Omental fat pad (tissue), 4 donors: ENCODE data around the gene ANKRD13B. TPM values are rescaled to one million over a fixed set of nuclear protein-coding genes. Genes with fewer than 3 reads are reported as not detected.
A peak's percentile ranks its signal among the peaks of the same experiment; 100 is the strongest.

ENCODE experiments used
- ATAC-seq: fragments of 150-250 bp; one replicate; pipeline ENCODE4 v1.9.1; 2016; ENCODE audit warnings: mild to moderate bottlenecking, moderate library complexity; ENCODE audit not compliant: low FRiP score
- DNase-seq: peaks from one replicate; pipeline ENCODE4 v3.0.0-alpha.2; 2019; ENCODE audit warnings: low spot score
- total RNA-seq, 4 donors: library from RNA; depleted of rRNA; stranded (reverse); fragments of >200 nt; gene quantifications; one replicate each; pipeline ENCODE4 v1.1.0, GENCODE V29; 2016
- TF ChIP-seq, protein P1 (sequence below), 3 donors: fragments of 450-650 bp; IDR thresholded peaks; one replicate each; pipeline ENCODE4 v1.5.1; 2016 to 2017; ENCODE audit warnings: antibody characterized with exemption in 3 of 3, mild to moderate bottlenecking in 3 of 3, moderate library complexity in 2 of 3

ANKRD13B gene
- total RNA-seq, 4 donors from 2014 or later = 9.2 to 18.3 (median 13.2) TPM

DNA sequence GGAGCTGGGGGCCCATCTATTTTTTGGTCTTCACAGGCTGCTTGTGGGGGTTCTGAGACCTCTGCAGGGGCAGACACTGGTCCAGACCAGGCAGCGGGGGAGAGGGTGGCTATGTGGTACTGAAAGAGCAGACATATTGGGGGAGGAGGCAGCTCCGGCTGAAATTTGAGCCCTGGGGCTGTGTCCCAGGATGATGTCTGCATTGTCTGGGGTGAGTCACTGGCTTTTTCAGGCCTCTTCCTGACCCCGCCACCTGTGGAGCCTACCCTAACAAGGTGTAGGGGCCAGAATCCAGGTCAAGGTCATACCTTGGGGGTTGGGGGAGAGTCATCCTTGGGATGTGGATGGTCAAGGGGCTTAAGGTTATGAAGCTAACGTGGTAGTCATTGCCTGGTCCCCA lies 27.3 kb downstream of the ANKRD13B start:
- DNase-seq (no peak), ATAC-seq (no peak)
- TF ChIP-seq, protein P1, sequence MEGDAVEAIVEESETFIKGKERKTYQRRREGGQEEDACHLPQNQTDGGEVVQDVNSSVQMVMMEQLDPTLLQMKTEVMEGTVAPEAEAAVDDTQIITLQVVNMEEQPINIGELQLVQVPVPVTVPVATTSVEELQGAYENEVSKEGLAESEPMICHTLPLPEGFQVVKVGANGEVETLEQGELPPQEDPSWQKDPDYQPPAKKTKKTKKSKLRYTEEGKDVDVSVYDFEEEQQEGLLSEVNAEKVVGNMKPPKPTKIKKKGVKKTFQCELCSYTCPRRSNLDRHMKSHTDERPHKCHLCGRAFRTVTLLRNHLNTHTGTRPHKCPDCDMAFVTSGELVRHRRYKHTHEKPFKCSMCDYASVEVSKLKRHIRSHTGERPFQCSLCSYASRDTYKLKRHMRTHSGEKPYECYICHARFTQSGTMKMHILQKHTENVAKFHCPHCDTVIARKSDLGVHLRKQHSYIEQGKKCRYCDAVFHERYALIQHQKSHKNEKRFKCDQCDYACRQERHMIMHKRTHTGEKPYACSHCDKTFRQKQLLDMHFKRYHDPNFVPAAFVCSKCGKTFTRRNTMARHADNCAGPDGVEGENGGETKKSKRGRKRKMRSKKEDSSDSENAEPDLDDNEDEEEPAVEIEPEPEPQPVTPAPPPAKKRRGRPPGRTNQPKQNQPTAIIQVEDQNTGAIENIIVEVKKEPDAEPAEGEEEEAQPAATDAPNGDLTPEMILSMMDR (IDR thresholded peaks at IDR 0.05) = no peak

DNA sequence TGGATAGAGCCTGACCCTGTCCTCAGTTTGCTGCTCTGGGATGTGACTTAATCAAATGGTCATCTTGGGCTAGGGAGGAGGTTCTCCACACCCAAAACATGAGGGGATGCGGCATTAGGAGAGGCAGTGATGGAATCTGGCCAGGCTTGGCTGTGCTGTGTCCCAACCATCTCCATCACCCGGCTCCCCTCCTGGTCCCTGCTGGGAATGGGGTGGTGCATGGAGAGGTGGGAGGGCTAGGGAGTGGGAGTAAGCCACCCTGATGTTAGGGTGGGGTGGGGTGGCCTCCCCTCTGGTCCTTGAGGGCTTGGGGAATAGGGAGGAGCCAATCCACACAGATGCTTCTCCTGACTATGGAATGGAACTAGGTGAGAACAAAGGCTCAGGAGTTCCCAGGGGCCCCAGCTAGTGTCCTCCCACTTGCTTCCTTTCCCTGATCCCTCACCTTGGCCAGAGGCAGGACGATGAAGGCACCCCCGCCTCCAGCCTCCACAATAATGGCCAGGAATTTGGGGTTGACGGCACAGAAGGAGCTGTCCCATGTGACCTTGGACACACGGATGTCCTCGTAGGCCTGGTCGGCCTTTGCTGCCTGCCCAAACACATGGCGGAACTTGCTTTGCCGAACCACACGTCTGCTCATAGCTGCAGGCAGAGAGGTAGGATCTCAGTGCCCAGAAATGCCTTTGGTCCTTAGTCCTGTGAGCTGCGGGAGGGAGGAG lies 28.0 kb downstream of the ANKRD13B start:
- ATAC-seq (no peak), DNase-seq (no peak)
- TF ChIP-seq, protein P1 (IDR thresholded peaks at IDR 0.05) = no peak

DNA sequence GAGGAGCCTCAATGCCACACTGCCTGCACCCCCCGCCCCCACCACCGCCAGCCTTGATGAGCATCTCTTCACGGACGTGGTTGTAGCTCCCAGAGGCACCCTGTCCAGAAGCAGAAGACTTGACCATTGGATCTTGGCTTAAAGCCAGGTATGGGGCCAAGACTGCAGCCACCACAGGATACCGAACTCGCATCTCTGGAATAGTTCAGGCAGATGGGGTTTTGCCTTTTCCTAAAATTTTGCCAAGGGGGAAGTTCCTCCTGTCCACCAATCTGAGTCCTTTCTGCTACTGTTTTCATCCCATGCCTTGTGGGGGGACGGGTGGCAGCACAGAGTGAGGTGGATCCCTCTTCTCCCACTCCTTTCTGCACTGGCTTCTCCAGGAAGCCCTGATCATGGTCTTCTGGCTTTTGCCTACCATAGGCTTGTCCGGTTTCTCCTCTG lies 28.8 kb downstream of the ANKRD13B start:
- DNase-seq (no peak), ATAC-seq (no peak)
- TF ChIP-seq, protein P1 (IDR thresholded peaks at IDR 0.05) = no peak

DNA sequence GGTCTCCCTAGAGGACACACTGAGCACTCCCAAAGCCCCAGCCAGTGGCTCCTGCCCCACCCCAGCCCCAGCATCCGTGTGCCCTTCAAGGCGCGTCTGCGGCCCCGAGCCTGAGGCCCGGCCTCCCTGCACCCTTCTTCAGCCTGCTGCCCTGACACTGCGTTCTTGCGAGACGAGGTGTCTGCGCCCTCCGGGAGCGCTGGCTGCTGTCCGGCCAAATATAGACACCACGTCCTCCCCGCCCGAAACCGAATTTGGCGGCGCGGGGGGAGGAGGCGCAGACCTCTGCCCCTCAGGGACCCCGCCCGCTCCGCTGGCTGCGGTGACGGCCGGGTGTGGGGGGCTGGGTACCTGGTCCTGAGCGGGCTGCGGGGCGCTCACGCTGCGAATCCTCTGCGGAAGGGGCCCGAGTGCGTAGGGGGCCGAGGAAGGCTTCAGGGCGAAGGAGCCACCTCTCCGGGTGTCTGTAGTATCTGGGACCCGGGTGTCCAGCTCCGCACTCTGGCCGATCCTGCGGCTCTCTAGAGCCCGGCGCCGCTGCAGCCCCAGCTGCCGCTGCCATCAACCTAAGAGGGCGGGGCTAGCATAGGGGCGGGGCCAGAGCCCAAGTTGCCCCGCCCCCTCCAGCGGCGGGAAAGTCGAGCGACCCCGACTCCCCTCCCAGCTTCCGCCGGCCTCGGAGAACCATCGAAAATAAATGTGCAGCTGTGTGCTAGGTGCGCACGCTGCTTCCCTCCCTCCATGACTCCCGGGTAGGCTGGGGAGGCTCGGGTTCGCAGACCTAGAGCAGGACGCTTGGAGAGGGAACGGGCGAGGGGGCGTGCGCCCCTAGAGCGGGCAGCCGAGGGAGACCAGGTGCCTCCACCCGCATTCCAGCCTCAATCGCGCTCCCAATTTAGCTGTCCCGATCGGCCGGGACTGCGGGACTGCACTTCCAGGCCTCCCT lies 29.7 kb downstream of the ANKRD13B start, which contains the start of gene CORO6:
TSS of gene CORO6 (minus strand) at position 576 of the 946 bp plus-strand sequence. CDS start 1,491 bp downstream, outside the sequence.
- DNase-seq (no peak), ATAC-seq (peak; percentile 34)
- TF ChIP-seq, protein P1 (IDR thresholded peaks at IDR 0.05) = no peak

DNA sequence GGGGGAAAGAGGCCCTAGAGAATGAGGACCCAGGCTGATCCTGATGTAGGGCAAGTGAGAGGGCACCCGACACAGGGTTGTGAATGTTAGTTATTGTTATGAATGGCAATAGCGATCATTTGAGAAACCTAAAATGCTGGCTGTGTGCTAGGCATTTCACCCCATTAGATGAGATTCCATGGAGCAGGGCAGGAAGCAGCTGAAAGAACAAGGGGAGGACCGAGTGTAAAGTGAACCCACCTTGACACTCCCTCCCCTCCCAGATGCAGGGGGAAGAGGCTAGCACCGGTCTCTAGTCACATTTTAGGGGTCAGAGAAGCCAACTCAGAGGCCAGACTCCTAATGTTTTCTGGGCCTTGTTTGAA lies 30.3 kb downstream of the ANKRD13B start:
- DNase-seq (no peak), ATAC-seq (no peak)
- TF ChIP-seq, protein P1 (IDR thresholded peaks at IDR 0.05) = no peak

DNA sequence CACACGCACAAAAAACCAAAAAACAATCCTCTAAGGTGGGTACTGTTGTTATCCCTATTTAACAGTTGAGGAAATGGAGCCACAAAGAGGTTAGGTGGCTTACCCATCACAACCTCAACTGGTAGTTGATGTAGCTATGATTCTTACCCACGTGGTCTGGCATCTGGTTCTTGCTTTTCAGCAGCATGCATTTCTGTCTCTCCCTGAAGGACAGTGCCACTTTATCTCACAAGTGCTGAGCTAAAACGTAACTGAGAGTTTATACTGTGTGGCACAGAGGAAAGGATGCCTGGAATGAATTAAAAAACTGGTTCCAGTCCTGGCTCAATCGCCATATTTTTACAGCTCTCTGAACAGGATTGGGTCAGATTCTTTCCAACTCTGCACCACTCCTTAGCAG lies 31.7 kb downstream of the ANKRD13B start:
- no peak for DNase-seq
- TF ChIP-seq, protein P1 (IDR thresholded peaks at IDR 0.05) = no peak
- no peak for ATAC-seq
